ENCODE data around the gene NBEAL1.
"Not testable (repeated sequence)": the region's sequence is repeated elsewhere in the genome, so short reads cannot be mapped to it uniquely, and the experiment has no call there.

Gene NBEAL1

GRCh38 chr2:203238292-203238703, 223.6 kb downstream of the NBEAL1 start:
- no peak for DNase-seq

GRCh38 chr2:203238704-203239526, 224.2 kb downstream of the NBEAL1 start, which contains the start of gene CYP20A1:
TSS of gene CYP20A1 (plus strand) at chr2:203239018. CDS start at chr2:203239063, 45 bp downstream.
- DNase-seq = peak; percentile 98

- DNase-seq = no peak
Observed at GRCh38 chr2:203240491-203240890, 225.8 kb downstream of the NBEAL1 start.

- no peak for DNase-seq
Observed at GRCh38 chr2:203242518-203242917, 227.8 kb downstream of the NBEAL1 start.

- no peak for DNase-seq
Observed at GRCh38 chr2:203246646-203247045, 232.0 kb downstream of the NBEAL1 start.

DNA sequence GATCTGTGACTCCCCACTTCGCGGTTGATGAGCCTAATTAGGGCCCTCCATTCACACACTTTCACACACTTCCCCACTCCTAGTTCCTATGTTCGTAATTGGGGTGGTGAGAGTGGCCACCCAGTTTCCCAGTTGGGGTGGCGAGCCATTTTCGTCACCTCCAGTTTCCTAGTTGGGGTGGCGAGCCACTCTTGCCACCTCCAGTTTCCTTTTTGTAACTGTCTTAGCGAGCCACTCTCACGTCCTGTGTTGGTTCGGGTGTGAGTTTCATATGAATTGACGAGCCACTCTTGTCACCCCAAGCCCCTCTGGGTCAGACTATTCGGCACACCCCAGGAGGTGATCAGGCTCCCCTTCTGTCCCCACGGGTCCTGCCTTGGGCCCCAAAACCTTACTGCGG, 238.1 kb downstream of the NBEAL1 start:
- no peak for DNase-seq

GRCh38 chr2:203253422-203254095, 238.9 kb downstream of the NBEAL1 start:
- DNase-seq = not testable (repeated sequence)

- DNase-seq = no peak
Observed at GRCh38 chr2:203261326-203262159, 246.9 kb downstream of the NBEAL1 start.
